Mesendoderm (in vitro differentiated cells): ENCODE measurements around the gene LMBR1.

Source experiments
- DNase-seq: peaks from one replicate; pipeline ENCODE4 v3.0.0; 2013
- H2AK5ac ChIP-seq: 2 replicates; pipeline ENCODE4 v1.6.1; 2013; ENCODE audit warnings: low read length, inconsistent platforms
- H2BK120ac ChIP-seq: 2 replicates; pipeline ENCODE4 v1.6.1; 2013; ENCODE audit warnings: low read depth, mild to moderate bottlenecking, low read length, moderate library complexity, mixed read lengths
- H2BK15ac ChIP-seq: replicated peaks from 2 replicates; pipeline ENCODE4 v1.6.1; 2013; ENCODE audit warnings: low read depth, mild to moderate bottlenecking, moderate library complexity
- H2BK5ac ChIP-seq: 2 replicates; pipeline ENCODE4 v1.6.1; 2013; ENCODE audit warnings: low read length, inconsistent platforms
- H3K18ac ChIP-seq: 2 replicates; pipeline ENCODE4 v1.6.1; 2013; ENCODE audit warnings: mild to moderate bottlenecking, low read length, mixed read lengths
- H3K23ac ChIP-seq: one replicate; pipeline ENCODE4 v1.6.1; 2013; ENCODE audit warnings: low read length
- H3K27ac ChIP-seq: 2 replicates; pipeline ENCODE4 v1.5.1; 2013; ENCODE audit warnings: low read depth, mild to moderate bottlenecking, inconsistent platforms, low read length, moderate library complexity
- H3K27me3 ChIP-seq: 2 replicates; pipeline ENCODE4 v1.6.1; 2013; ENCODE audit warnings: low read length, control low read depth, mild to moderate bottlenecking, inconsistent platforms; ENCODE audit not compliant: insufficient read depth, poor library complexity
- H3K36me3 ChIP-seq: 2 replicates; pipeline ENCODE4 v1.6.1; 2013; ENCODE audit warnings: low read length, inconsistent platforms; ENCODE audit not compliant: control insufficient read depth, insufficient read depth
- H3K4ac ChIP-seq: one replicate; pipeline ENCODE4 v1.6.1; 2013; ENCODE audit warnings: low read depth, mild to moderate bottlenecking, low read length, moderate library complexity
- H3K4me1 ChIP-seq: 2 replicates; pipeline ENCODE4 v1.6.1; 2013; ENCODE audit warnings: low read depth, low read length, inconsistent platforms; ENCODE audit not compliant: control insufficient read depth
- H3K4me2 ChIP-seq: 2 replicates; pipeline ENCODE4 v1.6.1; 2013; ENCODE audit warnings: low read length
- H3K4me3 ChIP-seq: 2 replicates; pipeline ENCODE4 v1.5.1; 2013; ENCODE audit warnings: mild to moderate bottlenecking, low read length
- H3K56ac ChIP-seq: one replicate; pipeline ENCODE4 v1.6.1; 2013; ENCODE audit warnings: low read length
- H3K79me1 ChIP-seq: 2 replicates; pipeline ENCODE4 v1.6.1; 2013; ENCODE audit warnings: low read length, inconsistent platforms
- H3K79me2 ChIP-seq: 2 replicates; pipeline ENCODE4 v1.6.1; 2013; ENCODE audit warnings: mild to moderate bottlenecking, low read length; ENCODE audit not compliant: control insufficient read depth, insufficient read depth
- H3K9ac ChIP-seq: 2 replicates; pipeline ENCODE4 v1.6.1; 2013; ENCODE audit warnings: low read length, inconsistent platforms
- H4K5ac ChIP-seq: one replicate; pipeline ENCODE4 v1.6.1; 2013; ENCODE audit warnings: low read length
- H4K8ac ChIP-seq: one replicate; pipeline ENCODE4 v1.6.1; 2013; ENCODE audit warnings: low read depth, mild to moderate bottlenecking, control low read depth, low read length, moderate library complexity
- WGBS: extraction: QIAGEN DNeasy Blood & Tissue Kit; methylation state at CpG from one replicate; pipeline ENCODE4 v1.1.7; 2013; ENCODE audit warnings: low lambda C conversion rate, missing lambda C conversion rate; ENCODE audit not compliant: insufficient coverage; ENCODE audit errors: extremely low coverage; 5-methylcytosine and 5-hydroxymethylcytosine counted together

The LMBR1 gene

DNA sequence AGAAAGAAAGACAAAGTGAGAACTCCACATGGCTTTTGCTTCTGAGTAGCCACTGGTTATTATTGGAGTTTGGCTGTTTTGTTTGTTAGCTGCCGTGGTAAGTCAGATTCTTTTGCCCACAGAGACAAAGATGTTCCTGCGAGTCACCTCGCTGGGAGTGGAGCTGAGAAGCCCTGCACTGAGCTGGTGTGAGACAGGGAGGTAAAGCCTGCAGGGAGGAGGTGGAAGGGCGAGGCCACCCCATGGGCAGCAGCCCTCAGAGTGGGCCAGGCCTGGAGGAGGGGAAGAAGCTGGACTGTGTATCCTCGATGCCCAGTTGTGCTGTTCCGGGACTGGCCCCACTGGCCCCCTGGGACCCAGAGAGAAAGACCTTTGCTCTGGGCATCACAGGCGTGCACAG, 42.3 kb upstream of the LMBR1 start:
- H3K27me3 ChIP-seq, result no peaks in the 10 kb centered on the region
- H4K5ac ChIP-seq, result no peak overlapping the region
- H3K18ac ChIP-seq, result no peak overlapping the region
- H3K9ac ChIP-seq, result no peak overlapping the region
- no peaks in the 10 kb centered on the region for H3K79me1 ChIP-seq
- H3K56ac ChIP-seq, result no peak overlapping the region
- H3K79me2 ChIP-seq, result no peaks in the 10 kb centered on the region
- DNase-seq, result no peak
- H3K4me1 ChIP-seq, result no peaks in the 10 kb centered on the region
- H3K27ac ChIP-seq, result no peak overlapping the region
- no peak overlapping the region for H3K4ac ChIP-seq
- no peak overlapping the region for H2BK5ac ChIP-seq
- H3K4me2 ChIP-seq, result no peak overlapping the region
- H3K23ac ChIP-seq, result no peak overlapping the region
- H4K8ac ChIP-seq, result no peak overlapping the region
- no peak overlapping the region for H2BK15ac ChIP-seq
- H3K4me3 ChIP-seq, result no peak overlapping the region
- no peak overlapping the region for H2AK5ac ChIP-seq
- H2BK120ac ChIP-seq, result no peak overlapping the region
- H3K36me3 ChIP-seq, result no peaks in the 10 kb centered on the region
- WGBS, result no CpG with 5 or more reads among the region's 7 CpGs

DNA sequence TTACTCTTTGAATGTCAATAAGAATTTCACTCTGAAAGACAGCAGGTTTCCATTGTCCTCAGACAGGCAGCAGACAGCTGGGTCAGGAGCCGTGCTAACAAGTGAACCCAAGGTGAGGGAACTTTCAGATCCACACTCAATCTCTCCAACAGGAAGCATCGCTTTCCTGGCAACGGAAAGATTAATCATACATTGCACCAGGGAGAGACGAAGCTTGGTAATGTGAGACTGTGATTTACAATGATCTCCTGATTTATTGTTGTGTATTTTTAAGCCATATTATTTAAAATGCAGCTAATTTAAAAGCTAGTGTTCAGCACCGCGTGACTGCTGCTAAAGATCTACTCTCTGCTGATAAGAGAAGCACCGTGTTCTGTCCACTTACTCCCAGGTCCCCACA, 39.0 kb upstream of the LMBR1 start:
- Histone ChIP-seq H3K56ac (no peak overlapping the region), H3K36me3 (no peaks in the 10 kb centered on the region), H3K79me2 (no peaks in the 10 kb centered on the region), H3K18ac (no peak overlapping the region), H2BK120ac (no peak overlapping the region), H3K79me1 (no peaks in the 10 kb centered on the region), H3K23ac (no peak overlapping the region), H3K27ac (no peak overlapping the region), H2AK5ac (no peak overlapping the region), H2BK5ac (no peak overlapping the region), H3K4me2 (no peak overlapping the region), H4K5ac (no peak overlapping the region), H3K27me3 (no peaks in the 10 kb centered on the region), H4K8ac (no peak overlapping the region), H3K4me3 (no peak overlapping the region), H3K4me1 (no peaks in the 10 kb centered on the region), H2BK15ac (no peak overlapping the region), H3K4ac (no peak overlapping the region), H3K9ac (no peak overlapping the region)
- WGBS, result no CpG with 5 or more reads among the region's 7 CpGs
- no peak for DNase-seq

DNA sequence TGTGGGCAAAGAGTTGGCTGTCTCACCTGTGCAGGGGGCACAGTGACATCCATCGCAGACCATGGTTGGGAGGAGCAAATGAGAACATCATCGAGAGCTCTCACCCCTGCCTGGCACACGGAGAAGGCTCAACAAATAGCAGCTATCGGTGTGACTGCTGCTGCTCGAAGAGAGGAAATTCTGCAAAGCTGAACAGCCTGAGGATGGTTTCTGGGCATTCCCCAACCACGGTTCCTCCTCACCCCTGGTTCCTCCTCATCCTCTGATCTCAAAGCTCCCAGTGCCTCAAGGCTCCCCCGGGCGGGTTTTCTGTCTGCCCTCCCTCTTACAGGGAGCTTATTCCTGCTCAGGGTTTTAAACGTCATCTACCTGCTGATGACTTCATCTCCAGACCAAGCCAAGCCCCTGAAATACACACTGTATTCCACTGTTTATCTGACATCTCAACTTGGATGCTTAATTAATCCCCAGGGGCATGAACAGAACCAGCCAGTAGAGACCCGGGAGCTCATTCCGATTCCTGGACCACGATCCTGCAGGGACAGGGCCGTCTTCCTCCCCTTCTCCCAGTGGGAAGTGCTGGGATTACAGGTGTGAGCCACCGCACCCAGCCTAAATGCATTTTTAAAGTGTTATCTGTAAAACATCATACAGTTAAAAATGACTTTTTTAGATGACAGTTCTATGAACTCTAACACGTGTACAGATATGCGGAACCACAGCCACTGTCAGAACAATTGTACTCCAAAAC, 37.0 kb upstream of the LMBR1 start:
- no peaks in the 10 kb centered on the region for H3K79me2 ChIP-seq
- no peak overlapping the region for H3K4me3 ChIP-seq
- H3K4ac ChIP-seq, result no peak overlapping the region
- no peak overlapping the region for H3K23ac ChIP-seq
- no peak overlapping the region for H3K56ac ChIP-seq
- no peaks in the 10 kb centered on the region for H3K79me1 ChIP-seq
- H3K27ac ChIP-seq, result no peak overlapping the region
- no peak overlapping the region for H4K5ac ChIP-seq
- H2BK120ac ChIP-seq, result no peak overlapping the region
- H3K18ac ChIP-seq, result no peak overlapping the region
- H2BK15ac ChIP-seq, result no peak overlapping the region
- DNase-seq, result no peak
- no peaks in the 10 kb centered on the region for H3K36me3 ChIP-seq
- H3K4me2 ChIP-seq, result no peak overlapping the region
- no peaks in the 10 kb centered on the region for H3K27me3 ChIP-seq
- H2AK5ac ChIP-seq, result no peak overlapping the region
- no peak overlapping the region for H3K9ac ChIP-seq
- no CpG with 5 or more reads among the region's 16 CpGs for WGBS
- H4K8ac ChIP-seq, result no peak overlapping the region
- H2BK5ac ChIP-seq, result no peak overlapping the region
- no peaks in the 10 kb centered on the region for H3K4me1 ChIP-seq

DNA sequence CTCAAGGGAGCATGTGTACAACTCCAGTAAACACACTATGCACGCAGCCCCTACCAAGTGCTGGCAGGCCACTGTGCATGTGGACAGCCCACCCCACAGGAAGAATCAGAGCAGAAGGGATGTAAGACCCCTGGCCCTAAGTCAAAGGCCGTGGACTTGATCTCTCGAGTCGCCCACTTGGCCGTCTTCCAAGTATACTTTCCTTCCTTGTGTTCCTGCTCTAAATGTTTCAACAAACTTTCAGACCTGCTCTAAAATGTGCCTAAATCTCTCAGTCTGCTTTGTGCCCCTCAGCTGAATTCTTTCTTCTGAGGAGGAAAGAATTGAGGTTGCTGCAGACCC, 35.4 kb upstream of the LMBR1 start:
- WGBS, result no CpG with 5 or more reads among the region's 5 CpGs
- H2BK15ac ChIP-seq, result no peak overlapping the region
- H3K4ac ChIP-seq, result no peak overlapping the region

DNA sequence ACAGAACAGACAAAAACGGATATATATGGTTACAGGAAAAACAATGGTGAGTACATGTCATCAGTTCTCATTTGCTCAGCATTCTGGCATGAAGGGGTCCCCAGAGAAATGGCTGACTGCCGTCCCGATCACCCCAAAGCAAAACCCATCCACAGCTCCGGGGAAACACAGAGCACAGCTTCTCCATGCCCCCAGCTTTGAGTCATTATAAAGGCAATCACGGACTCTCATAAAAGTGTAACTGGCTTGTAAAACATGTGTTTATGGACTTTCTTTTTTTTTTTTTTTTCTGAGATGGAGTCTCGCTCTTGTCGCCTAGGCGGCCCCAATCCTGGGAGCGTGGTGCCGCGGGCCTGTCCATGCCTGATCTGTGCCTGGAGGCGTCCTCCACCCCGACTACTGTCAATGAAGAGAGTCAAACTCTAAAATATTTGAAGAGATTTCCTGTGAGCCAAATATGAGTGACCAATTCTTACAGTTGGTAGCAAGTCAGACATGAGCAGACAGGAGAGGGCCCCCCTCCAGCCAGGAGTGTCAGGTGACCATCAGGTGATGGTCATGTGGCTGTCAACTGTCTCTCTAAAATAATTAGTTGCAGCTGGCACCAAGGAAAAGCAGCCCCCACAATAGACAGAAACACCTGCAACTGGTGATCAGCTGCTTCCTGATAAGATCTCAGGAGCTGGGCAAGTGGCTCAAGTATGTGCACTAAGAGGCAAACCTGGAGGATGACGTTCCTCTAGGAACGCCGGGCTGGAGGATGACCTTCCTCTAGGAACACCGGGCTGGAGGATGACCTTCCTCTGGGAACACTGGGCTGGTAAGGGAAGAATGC, 34.8 kb upstream of the LMBR1 start:
- H2BK120ac ChIP-seq, result no peak overlapping the region
- no peak overlapping the region for H3K27ac ChIP-seq
- H3K18ac ChIP-seq, result no peak overlapping the region
- no peak for DNase-seq
- no peaks in the 10 kb centered on the region for H3K79me2 ChIP-seq
- no peak overlapping the region for H3K23ac ChIP-seq
- no peak overlapping the region for H2BK5ac ChIP-seq
- H3K9ac ChIP-seq, result no peak overlapping the region
- H2BK15ac ChIP-seq, result no peak overlapping the region
- H4K5ac ChIP-seq, result no peak overlapping the region
- no peak overlapping the region for H2AK5ac ChIP-seq
- no peak overlapping the region for H4K8ac ChIP-seq
- no peaks in the 10 kb centered on the region for H3K4me1 ChIP-seq
- H3K27me3 ChIP-seq, result no peaks in the 10 kb centered on the region
- WGBS, result no CpG with 5 or more reads among the region's 17 CpGs
- no peak overlapping the region for H3K4ac ChIP-seq
- H3K4me2 ChIP-seq, result no peak overlapping the region
- no peaks in the 10 kb centered on the region for H3K36me3 ChIP-seq
- H3K79me1 ChIP-seq, result no peaks in the 10 kb centered on the region
- no peak overlapping the region for H3K56ac ChIP-seq
- H3K4me3 ChIP-seq, result no peak overlapping the region

More for the DNA sequence above, 35.4 kb upstream of the LMBR1 start:
- H3K27ac ChIP-seq, result no peak overlapping the region
- DNase-seq, result no peak
- no peaks in the 10 kb centered on the region for H3K79me2 ChIP-seq
- no peak overlapping the region for H4K8ac ChIP-seq
- H3K27me3 ChIP-seq, result no peaks in the 10 kb centered on the region
- H3K9ac ChIP-seq, result no peak overlapping the region
- no peaks in the 10 kb centered on the region for H3K4me1 ChIP-seq
- no peak overlapping the region for H3K18ac ChIP-seq
- H3K79me1 ChIP-seq, result no peaks in the 10 kb centered on the region
- no peak overlapping the region for H3K4me2 ChIP-seq
- no peak overlapping the region for H2AK5ac ChIP-seq
- H2BK5ac ChIP-seq, result no peak overlapping the region
- H2BK120ac ChIP-seq, result no peak overlapping the region
- no peak overlapping the region for H3K56ac ChIP-seq
- no peak overlapping the region for H3K23ac ChIP-seq
- no peak overlapping the region for H3K4me3 ChIP-seq
- H3K36me3 ChIP-seq, result no peaks in the 10 kb centered on the region
- H4K5ac ChIP-seq, result no peak overlapping the region
